ENCODE data around the gene PIPOX. TPM values are rescaled to one million over a fixed set of nuclear protein-coding genes. Genes with fewer than 3 reads are reported as not detected.

Gene PIPOX
- total RNA-seq (1 to 10 TPM in 1 of 6 donors, under 1 TPM in 5; 0.55 to 1.1 (median 0.76) TPM), polyA plus RNA-seq (1 to 10 TPM; 1.3 to 2.9 TPM)

- peak in 2 of 6 donors; percentile 8 to 31 for DNase-seq
- no peaks in the 10 kb centered on the region for H3K36me3 ChIP-seq
- no peak within 1 kb of the TSS for H3K4me3 ChIP-seq
- H3K27ac ChIP-seq, result peak within 1 kb of the TSS in 2 of 4 donors; percentile 2 to 41
- FAIRE-seq, result no peak
- 43 to 48% methylated on average over 13 of the region's 13 CpGs for WGBS, 2 donors
- ATAC-seq, result peak; percentile 24 to 73 (median 60)
- no peaks in the 10 kb centered on the region for H3K27me3 ChIP-seq
- TF ChIP-seq CTCF (IDR thresholded peaks at IDR 0.05), result no peak
- peaks cover 0 to 6% (median 5%) of the 10 kb centered on the region in 3 donors for H3K4me1 ChIP-seq
- intact Hi-C loops (cut with DNase I), result loop anchor here in 1 of 3 donors (10.0 kb wide), 1 partner anchor 68 kb away; no protein-coding TSS in a partner anchor
- no peaks in the 10 kb centered on the region for H3K9me3 ChIP-seq
Observed at GRCh38 chr17:29042679-29043538, at the start of gene PIPOX. Gene PIPOX (plus strand): TSS chr17:29043141. CDS start chr17:29043226, 85 bp downstream.

GRCh38 chr17:28993645-28994426 is 49.1 kb upstream of the PIPOX start:
- WGBS, 2 donors, result 67 to 71% methylated on average over 13 of the region's 13 CpGs
- ATAC-seq (no peak), FAIRE-seq (no peak), DNase-seq (no peak)
- Histone ChIP-seq H3K27ac (no peak overlapping the region), H3K4me3 (no peak overlapping the region), H3K36me3 (no peaks in the 10 kb centered on the region), H3K9me3 (no peaks in the 10 kb centered on the region), H3K4me1 (no peaks in the 10 kb centered on the region), H3K27me3 (no peaks in the 10 kb centered on the region)
- no peak for TF ChIP-seq CTCF (IDR thresholded peaks at IDR 0.05)
- intact Hi-C loops (cut with DNase I), result no loop called here

- H3K27me3 ChIP-seq, result no peaks in the 10 kb centered on the region
- intact Hi-C loops (cut with DNase I), result no loop called here
- FAIRE-seq, result no peak
- H3K9me3 ChIP-seq, result no peaks in the 10 kb centered on the region
- no peaks in the 10 kb centered on the region for H3K36me3 ChIP-seq
- ATAC-seq, result no peak
- no peaks in the 10 kb centered on the region for H3K4me1 ChIP-seq
- DNase-seq, result no peak
- TF ChIP-seq CTCF (IDR thresholded peaks at IDR 0.05), result no peak
- H3K4me3 ChIP-seq, result no peak overlapping the region
- 59 to 71% methylated on average over 5 of the region's 5 CpGs for WGBS, 2 donors
- no peak overlapping the region for H3K27ac ChIP-seq
Observed at GRCh38 chr17:28996554-28997096, 46.3 kb upstream of the PIPOX start.

GRCh38 chr17:28997806-28998205 is 45.1 kb upstream of the PIPOX start:
- DNase-seq (no peak), ATAC-seq (no peak), FAIRE-seq (no peak)
- Histone ChIP-seq H3K36me3 (no peaks in the 10 kb centered on the region), H3K27ac (no peak overlapping the region), H3K4me1 (no peaks in the 10 kb centered on the region), H3K4me3 (no peak overlapping the region), H3K9me3 (no peaks in the 10 kb centered on the region), H3K27me3 (no peaks in the 10 kb centered on the region)
- WGBS, 2 donors, result 92 to 95% methylated on average over 1 of the region's 1 CpG
- intact Hi-C loops (cut with DNase I), result no loop called here
- TF ChIP-seq CTCF (IDR thresholded peaks at IDR 0.05), result no peak
